H9 (cell line): ENCODE results near the gene APPL1. TPM values are rescaled to one million over a fixed set of nuclear protein-coding genes. Genes with fewer than 3 reads are reported as not detected.

Experiments
- DNase-seq: peaks from one replicate; pipeline ENCODE4 v3.0.0-alpha.2; 2017
- H2AFZ ChIP-seq: one replicate; pipeline ENCODE4 v1.6.1; 2013; ENCODE audit warnings: mild to moderate bottlenecking, low read length, control low read depth, moderate library complexity
- H2AK5ac ChIP-seq: 2 replicates; pipeline ENCODE4 v1.6.1; 2013; ENCODE audit warnings: low read length, control low read depth, mixed read lengths; ENCODE audit not compliant: insufficient read length
- H2BK120ac ChIP-seq: one replicate; pipeline ENCODE4 v1.6.1; 2013; ENCODE audit warnings: low read depth, mild to moderate bottlenecking, low read length, control low read depth, inconsistent platforms; ENCODE audit not compliant: poor library complexity, severe bottlenecking
- H2BK12ac ChIP-seq: 2 replicates; pipeline ENCODE4 v1.6.1; 2013; ENCODE audit warnings: low read length, control low read depth, mixed read lengths, low read depth; ENCODE audit not compliant: insufficient read length
- H2BK15ac ChIP-seq: 2 replicates; pipeline ENCODE4 v1.6.1; 2013; ENCODE audit warnings: low read depth, low read length, control low read depth
- H2BK20ac ChIP-seq: one replicate; pipeline ENCODE4 v1.6.1; 2013; ENCODE audit warnings: low read depth, mild to moderate bottlenecking, low read length, control low read depth, inconsistent platforms; ENCODE audit not compliant: poor library complexity, severe bottlenecking
- H2BK5ac ChIP-seq: 2 replicates; pipeline ENCODE4 v1.6.1; 2013; ENCODE audit warnings: low read length, control low read depth, mixed read lengths; ENCODE audit not compliant: insufficient read length
- H3K14ac ChIP-seq: 2 replicates; pipeline ENCODE4 v1.6.1; 2013; ENCODE audit warnings: low read length, control low read depth; ENCODE audit not compliant: insufficient read depth
- H3K18ac ChIP-seq: 2 replicates; pipeline ENCODE4 v1.6.1; 2013; ENCODE audit warnings: low read depth, mild to moderate bottlenecking, mixed read lengths, low read length, control low read depth; ENCODE audit not compliant: insufficient read length
- H3K23ac ChIP-seq: 2 replicates; pipeline ENCODE4 v1.6.1; 2013; ENCODE audit warnings: low read length, control low read depth, mixed read lengths, low read depth; ENCODE audit not compliant: insufficient read length
- H3K23me2 ChIP-seq: 2 replicates; pipeline ENCODE4 v1.6.1; 2013; ENCODE audit warnings: low read depth, mild to moderate bottlenecking, mixed read lengths, low read length, control low read depth; ENCODE audit not compliant: insufficient read length, poor library complexity, severe bottlenecking
- H3K27ac ChIP-seq: 2 replicates; pipeline ENCODE4 v1.5.1; 2013; ENCODE audit warnings: low read length, control low read depth, mixed read lengths, low read depth; ENCODE audit not compliant: insufficient read length
- H3K27me3 ChIP-seq: 2 replicates; pipeline ENCODE4 v1.6.1; 2013; ENCODE audit warnings: low read length, control low read depth, inconsistent platforms; ENCODE audit not compliant: insufficient read depth
- H3K4ac ChIP-seq: 2 replicates; pipeline ENCODE4 v1.6.1; 2013; ENCODE audit warnings: low read depth, mild to moderate bottlenecking, control low read depth, inconsistent platforms, low read length, moderate library complexity
- H3K4me1 ChIP-seq: 2 replicates; pipeline ENCODE4 v1.6.1; 2013; ENCODE audit warnings: low read length, control low read depth, inconsistent platforms; ENCODE audit not compliant: insufficient read depth
- H3K4me2 ChIP-seq: 2 replicates; pipeline ENCODE4 v1.6.1; 2013; ENCODE audit warnings: low read length, control low read depth, mixed read lengths; ENCODE audit not compliant: insufficient read length, insufficient read depth
- H3K56ac ChIP-seq: 2 replicates; pipeline ENCODE4 v1.6.1; 2013; ENCODE audit warnings: low read depth, mild to moderate bottlenecking, mixed read lengths, low read length, control low read depth; ENCODE audit not compliant: insufficient read length
- H3K79me1 ChIP-seq: 2 replicates; pipeline ENCODE4 v1.6.1; 2013; ENCODE audit warnings: low read depth, mild to moderate bottlenecking, moderate library complexity, low read length, control low read depth, inconsistent platforms; ENCODE audit not compliant: insufficient read depth, poor library complexity, severe bottlenecking
- H3K79me2 ChIP-seq: 2 replicates; pipeline ENCODE4 v1.6.1; 2013; ENCODE audit warnings: low read length, control low read depth, inconsistent platforms; ENCODE audit not compliant: insufficient read depth
- H3K9ac ChIP-seq: 2 replicates; pipeline ENCODE4 v1.6.1; 2013; ENCODE audit warnings: low read length, control low read depth, mixed read lengths; ENCODE audit not compliant: insufficient read length; ENCODE audit errors: extremely low read depth
- H3K9me3 ChIP-seq: one replicate; pipeline ENCODE4 v1.6.1; 2013; ENCODE audit warnings: low read depth, low read length, inconsistent platforms; ENCODE audit not compliant: control insufficient read depth
- H3T11ph ChIP-seq: one replicate; pipeline ENCODE4 v1.6.1; 2013; ENCODE audit warnings: mild to moderate bottlenecking, low read length, control low read depth, inconsistent platforms
- H4K20me1 ChIP-seq: one replicate; pipeline ENCODE4 v1.6.1; 2013; ENCODE audit not compliant: control insufficient read depth, insufficient read length, insufficient read depth
- H4K5ac ChIP-seq: 2 replicates; pipeline ENCODE4 v1.6.1; 2013; ENCODE audit warnings: low read depth, mild to moderate bottlenecking, mixed read lengths, low read length, control low read depth; ENCODE audit not compliant: insufficient read length
- H4K8ac ChIP-seq: replicated peaks from 2 replicates; pipeline ENCODE4 v1.6.1; 2013; ENCODE audit warnings: low read length, control low read depth, mixed read lengths, low read depth; ENCODE audit not compliant: insufficient read length
- H4K91ac ChIP-seq: 2 replicates; pipeline ENCODE4 v1.6.1; 2013; ENCODE audit warnings: low read depth, mild to moderate bottlenecking, moderate library complexity, mixed read lengths, low read length, control low read depth; ENCODE audit not compliant: insufficient read length
- H3K27ac Mint-ChIP-seq, 3 experiments: 2 replicates in 2 of 3; 3 replicates in 1 of 3; pipeline ENCODE4 v1.8.0; 2020 to 2021; ENCODE audit warnings: mixed read lengths in 3 of 3, mild to moderate bottlenecking in 1 of 3, moderate library complexity in 1 of 3
- H3K27me3 Mint-ChIP-seq: 2 replicates; pipeline ENCODE4 v1.8.0; 2021; ENCODE audit warnings: low read depth, mild to moderate bottlenecking, moderate library complexity, mixed read lengths
- H3K36me3 Mint-ChIP-seq, 3 experiments: 2 replicates in 2 of 3; 3 replicates in 1 of 3; pipeline ENCODE4 v1.8.0; 2020 to 2021; ENCODE audit warnings: low read depth in 3 of 3, mixed read lengths in 3 of 3; ENCODE audit not compliant: insufficient read depth in 1 of 3
- H3K4me1 Mint-ChIP-seq, 2 experiments: 2 replicates each; pipeline ENCODE4 v1.8.0; 2020; ENCODE audit warnings: mixed read lengths in 2 of 2
- H3K4me3 Mint-ChIP-seq, 2 experiments: 2 replicates in 1 of 2; 3 replicates in 1 of 2; pipeline ENCODE4 v1.8.0; 2020 to 2021; ENCODE audit warnings: mild to moderate bottlenecking in 2 of 2, mixed read lengths in 2 of 2, moderate library complexity in 1 of 2
- H3K9me3 Mint-ChIP-seq, 2 experiments: 2 replicates in 1 of 2; 3 replicates in 1 of 2; pipeline ENCODE4 v1.8.0; 2020; ENCODE audit warnings: mild to moderate bottlenecking in 2 of 2, mixed read lengths in 2 of 2, moderate library complexity in 1 of 2
- CTCF ChIP-seq: fragments of 200-600 bp; sonication (generic); conservative IDR thresholded peaks from 3 replicates; pipeline ENCODE4 v1.8.0; 2021; ENCODE audit warnings: antibody characterized with exemption, mild to moderate bottlenecking
- WGBS: extraction: QIAGEN DNeasy Blood & Tissue Kit; methylation state at CpG from one replicate; pipeline ENCODE4 v1.1.7; 2013; ENCODE audit warnings: missing lambda C conversion rate, low lambda C conversion rate, mixed read lengths; ENCODE audit not compliant: insufficient read length; ENCODE audit errors: extremely low coverage; 5-methylcytosine and 5-hydroxymethylcytosine counted together
- total RNA-seq: library from RNA; stranded (reverse); gene quantifications from 2 replicates; pipeline ENCODE4 v1.2.1, GENCODE V29; 2021

Gene APPL1
- total RNA-seq, 1 experiment from 2014 or later, result 34.4 TPM

DNA sequence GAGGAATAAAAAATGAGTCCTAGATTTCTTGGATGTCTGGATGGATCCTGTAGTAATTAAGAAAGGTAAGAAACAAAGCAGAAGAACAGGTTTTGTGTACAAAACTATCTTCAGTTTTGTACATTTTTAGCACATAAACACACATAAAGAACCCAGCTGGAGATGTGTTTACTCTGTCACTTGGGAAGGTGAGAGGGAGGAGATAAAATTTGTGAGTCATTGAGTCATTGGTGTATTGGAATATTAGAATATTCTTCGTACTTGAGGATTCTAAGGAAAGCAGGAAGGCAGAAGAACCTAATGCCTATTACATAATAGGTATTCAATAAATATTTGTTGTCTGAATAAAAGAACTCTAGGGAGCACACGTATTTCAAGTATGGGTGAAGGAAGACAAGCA is 17.4 kb downstream of the APPL1 start:
- Histone ChIP-seq H3K23me2 (no peaks in the 10 kb centered on the region), H4K91ac (no peak overlapping the region), H2AFZ (no peak overlapping the region), H3K4me1 (no peaks in the 10 kb centered on the region), H3K18ac (no peak overlapping the region), H3K9ac (no peak overlapping the region), H3K56ac (no peak overlapping the region), H2BK20ac (no peak overlapping the region), H2AK5ac (no peak overlapping the region), H3K79me1 (no peaks in the 10 kb centered on the region), H3K4ac (no peak overlapping the region), H3K27ac (no peak overlapping the region), H3K79me2 (no peaks in the 10 kb centered on the region), H3K23ac (no peak overlapping the region), H2BK12ac (no peak overlapping the region), H3K9me3 (no peaks in the 10 kb centered on the region), H3K14ac (no peak overlapping the region), H3K27me3 (no peaks in the 10 kb centered on the region), H4K20me1 (no peaks in the 10 kb centered on the region), H2BK15ac (no peak overlapping the region), H4K5ac (no peak overlapping the region), H2BK120ac (no peak overlapping the region), H2BK5ac (no peak overlapping the region), H3K4me2 (no peak overlapping the region), H4K8ac (no peak overlapping the region), H3T11ph (no peak overlapping the region)
- Mint-ChIP-seq H3K36me3 (peaks cover 2 to 50% (median 29%) of the 10 kb centered on the region in 3 experiments; a peak in 6 of 7 replicates), H3K4me1 (no peaks in the 10 kb centered on the region), H3K27me3 (no peaks in the 10 kb centered on the region), H3K27ac (no peak overlapping the region), H3K4me3 (no peak overlapping the region), H3K9me3 (no peaks in the 10 kb centered on the region)
- DNase-seq, result no peak
- no peak for TF ChIP-seq CTCF
- no CpG with 5 or more reads among the region's 2 CpGs for WGBS
